Nephron (organoid): ENCODE data around the gene METRNL.
A peak's percentile ranks its signal among the peaks of the same experiment; 100 is the strongest.

Experiments
- H3K27ac Mint-ChIP-seq, 3 experiments: 2 replicates each; pipeline ENCODE4 v1.8.0; 2020; ENCODE audit warnings: mixed read lengths in 3 of 3, mild to moderate bottlenecking in 2 of 3, moderate library complexity in 1 of 3
- H3K27me3 Mint-ChIP-seq: 2 replicates; pipeline ENCODE4 v1.8.0; 2021; ENCODE audit warnings: low read depth, mild to moderate bottlenecking, moderate library complexity, mixed read lengths
- H3K36me3 Mint-ChIP-seq: 2 replicates; pipeline ENCODE4 v1.8.0; 2020; ENCODE audit warnings: low read depth, mixed read lengths
- H3K4me1 Mint-ChIP-seq: 2 replicates; pipeline ENCODE4 v1.8.0; 2020; ENCODE audit warnings: mixed read lengths
- H3K4me3 Mint-ChIP-seq, 3 experiments: 2 replicates each; pipeline ENCODE4 v1.8.0; 2020; ENCODE audit warnings: mild to moderate bottlenecking in 3 of 3, mixed read lengths in 3 of 3, moderate library complexity in 2 of 3
- H3K9me3 Mint-ChIP-seq: 2 replicates; pipeline ENCODE4 v1.8.0; 2020; ENCODE audit warnings: mixed read lengths
- TF ChIP-seq, protein P1 (sequence below), 3 experiments: fragments of 200-600 bp; sonication (generic); IDR thresholded peaks; one replicate each; pipeline ENCODE4 v1.5.0; 2021; ENCODE audit warnings: antibody characterized with exemption in 3 of 3; ENCODE audit not compliant: unreplicated experiment in 3 of 3

Gene METRNL

GRCh38 chr17:83106056-83106588 lies 26.7 kb downstream of the METRNL start:
- H3K36me3 Mint-ChIP-seq: no peaks in the 10 kb centered on the region
- H3K9me3 Mint-ChIP-seq: peaks cover 4% of the 10 kb centered on the region
- H3K27ac Mint-ChIP-seq: peak overlapping the region; percentile 46 to 70 (median 50)
- H3K4me3 Mint-ChIP-seq: no peak overlapping the region
- TF ChIP-seq, protein P1, sequence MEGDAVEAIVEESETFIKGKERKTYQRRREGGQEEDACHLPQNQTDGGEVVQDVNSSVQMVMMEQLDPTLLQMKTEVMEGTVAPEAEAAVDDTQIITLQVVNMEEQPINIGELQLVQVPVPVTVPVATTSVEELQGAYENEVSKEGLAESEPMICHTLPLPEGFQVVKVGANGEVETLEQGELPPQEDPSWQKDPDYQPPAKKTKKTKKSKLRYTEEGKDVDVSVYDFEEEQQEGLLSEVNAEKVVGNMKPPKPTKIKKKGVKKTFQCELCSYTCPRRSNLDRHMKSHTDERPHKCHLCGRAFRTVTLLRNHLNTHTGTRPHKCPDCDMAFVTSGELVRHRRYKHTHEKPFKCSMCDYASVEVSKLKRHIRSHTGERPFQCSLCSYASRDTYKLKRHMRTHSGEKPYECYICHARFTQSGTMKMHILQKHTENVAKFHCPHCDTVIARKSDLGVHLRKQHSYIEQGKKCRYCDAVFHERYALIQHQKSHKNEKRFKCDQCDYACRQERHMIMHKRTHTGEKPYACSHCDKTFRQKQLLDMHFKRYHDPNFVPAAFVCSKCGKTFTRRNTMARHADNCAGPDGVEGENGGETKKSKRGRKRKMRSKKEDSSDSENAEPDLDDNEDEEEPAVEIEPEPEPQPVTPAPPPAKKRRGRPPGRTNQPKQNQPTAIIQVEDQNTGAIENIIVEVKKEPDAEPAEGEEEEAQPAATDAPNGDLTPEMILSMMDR (IDR thresholded peaks at IDR 0.05; ENCODE audit: unreplicated experiment in 3 of 3): no peak
- H3K4me1 Mint-ChIP-seq: peaks cover 45% of the 10 kb centered on the region
- peaks cover 20% of the 10 kb centered on the region for H3K27me3 Mint-ChIP-seq

DNA sequence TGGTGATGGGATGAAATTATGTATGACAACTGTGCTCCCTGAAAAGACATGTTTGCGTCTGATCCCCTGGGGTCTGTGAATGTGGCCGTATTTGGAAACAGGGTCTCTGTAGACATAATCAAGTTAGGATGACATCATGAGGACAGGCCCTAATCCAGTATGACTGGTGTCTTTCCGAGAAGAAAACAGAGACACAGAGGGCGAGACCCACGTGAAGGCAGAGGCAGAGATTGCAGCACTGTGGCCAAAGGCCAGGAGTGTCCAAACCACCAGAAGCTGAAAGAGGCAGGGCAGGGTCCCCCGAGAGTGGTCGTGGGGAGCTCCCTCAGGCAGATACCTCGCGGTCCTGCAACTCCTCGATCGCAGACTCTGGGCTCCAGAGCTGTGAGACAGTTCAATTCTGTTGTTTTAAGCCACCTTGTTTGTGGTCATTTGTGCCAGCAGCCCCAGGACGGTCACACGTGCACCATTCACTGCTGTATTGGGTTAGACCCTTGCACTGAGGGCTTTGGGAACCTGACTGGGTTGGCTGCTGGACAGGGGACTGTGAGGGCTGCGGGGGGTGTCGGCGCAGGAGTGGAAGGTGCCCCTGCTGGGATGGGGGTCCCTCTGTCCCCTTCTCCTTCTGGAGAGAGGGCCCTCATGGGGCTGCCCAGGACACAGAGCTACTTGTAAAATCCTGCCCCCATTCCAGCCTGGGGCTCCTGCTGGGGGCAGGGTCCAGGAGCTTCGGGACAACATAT lies 27.7 kb downstream of the METRNL start:
- peaks cover 4% of the 10 kb centered on the region for H3K9me3 Mint-ChIP-seq
- peak overlapping the region in 2 of 3 experiments; percentile 16 to 46 for H3K27ac Mint-ChIP-seq
- peaks cover 41% of the 10 kb centered on the region for H3K4me1 Mint-ChIP-seq
- no peaks in the 10 kb centered on the region for H3K36me3 Mint-ChIP-seq
- peak overlapping the region in 1 of 3 experiments; percentile 11 for H3K4me3 Mint-ChIP-seq
- TF ChIP-seq, protein P1 (IDR thresholded peaks at IDR 0.05; ENCODE audit: unreplicated experiment in 3 of 3): no peak
- peaks cover 22% of the 10 kb centered on the region for H3K27me3 Mint-ChIP-seq

DNA sequence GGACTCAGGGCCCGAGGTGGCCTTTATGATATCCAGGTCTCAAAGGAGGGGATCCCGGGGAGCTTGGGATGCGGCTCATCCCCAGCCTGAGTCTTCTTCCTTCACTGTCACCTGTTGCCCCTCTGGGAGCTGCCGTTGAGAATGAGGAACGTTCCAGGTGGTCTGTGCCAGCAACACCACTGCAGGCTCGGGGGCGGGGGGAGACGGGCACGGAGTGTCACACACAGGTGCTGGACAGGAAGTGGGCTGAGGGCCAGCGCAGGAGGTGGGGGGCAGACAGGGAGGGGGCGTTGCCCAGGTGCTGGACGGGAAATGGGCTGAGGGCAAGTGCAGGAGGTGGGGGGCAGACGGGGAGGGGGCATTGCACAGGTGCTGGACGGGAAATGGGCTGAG lies 28.2 kb downstream of the METRNL start:
- H3K36me3 Mint-ChIP-seq: no peaks in the 10 kb centered on the region
- peaks cover 24% of the 10 kb centered on the region for H3K27me3 Mint-ChIP-seq
- H3K4me1 Mint-ChIP-seq: peaks cover 40% of the 10 kb centered on the region
- no peak overlapping the region for H3K27ac Mint-ChIP-seq
- TF ChIP-seq, protein P1 (IDR thresholded peaks at IDR 0.05; ENCODE audit: unreplicated experiment in 3 of 3): no peak
- peaks cover 4% of the 10 kb centered on the region for H3K9me3 Mint-ChIP-seq
- no peak overlapping the region for H3K4me3 Mint-ChIP-seq

DNA sequence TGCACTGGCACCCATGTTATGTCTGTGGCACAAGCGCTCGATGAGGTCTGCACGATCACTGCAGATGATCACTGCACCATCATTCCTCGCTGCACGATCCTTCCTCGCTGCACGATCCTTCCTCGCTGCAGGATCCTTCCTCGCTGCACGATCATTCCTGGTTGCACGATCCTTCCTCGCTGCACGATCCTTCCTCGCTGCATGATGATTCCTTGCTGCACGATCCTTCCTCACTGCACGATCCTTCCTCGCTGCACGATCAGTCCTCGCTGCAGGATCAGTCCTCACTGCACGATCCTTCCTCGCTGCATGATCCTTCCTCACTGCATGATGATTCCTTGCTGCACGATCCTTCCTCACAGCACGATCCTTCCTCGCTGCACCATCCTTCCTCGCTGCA lies 29.3 kb downstream of the METRNL start:
- TF ChIP-seq, protein P1 (IDR thresholded peaks at IDR 0.05; ENCODE audit: unreplicated experiment in 3 of 3): no peak
- Mint-ChIP-seq H3K36me3 (no peaks in the 10 kb centered on the region), H3K27ac (peak overlapping the region in 2 of 3 experiments; percentile 23 to 48), H3K4me3 (no peak overlapping the region), H3K4me1 (peaks cover 40% of the 10 kb centered on the region), H3K27me3 (peaks cover 28% of the 10 kb centered on the region), H3K9me3 (peaks cover 4% of the 10 kb centered on the region)

DNA sequence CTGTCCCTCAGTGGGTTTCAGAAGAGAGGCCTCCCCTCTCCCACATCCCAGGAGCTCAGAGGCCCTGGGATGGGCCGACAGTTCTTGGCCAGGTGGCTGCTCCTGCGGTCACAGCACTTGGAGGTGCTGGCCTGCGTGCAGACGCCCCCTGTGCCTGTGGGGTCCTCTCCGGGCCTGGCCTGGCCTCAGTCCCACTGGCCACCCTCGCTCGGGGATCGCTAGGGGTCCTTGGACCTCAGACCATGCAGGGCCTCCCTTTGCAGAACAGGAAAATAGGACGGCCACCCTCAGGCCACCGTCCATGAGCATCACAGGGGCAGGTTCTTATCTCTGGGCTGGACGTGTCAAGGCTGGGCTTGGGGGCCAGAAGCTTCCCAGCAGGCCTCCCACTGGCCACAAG lies 30.0 kb downstream of the METRNL start:
- TF ChIP-seq, protein P1 (IDR thresholded peaks at IDR 0.05; ENCODE audit: unreplicated experiment in 3 of 3): no peak
- no peak overlapping the region for H3K4me3 Mint-ChIP-seq

More for the DNA sequence above, 30.0 kb downstream of the METRNL start:
- Mint-ChIP-seq H3K27ac (peak overlapping the region in 1 of 3 experiments; percentile 70), H3K4me1 (peaks cover 40% of the 10 kb centered on the region), H3K27me3 (peaks cover 26% of the 10 kb centered on the region), H3K36me3 (no peaks in the 10 kb centered on the region), H3K9me3 (peaks cover 4% of the 10 kb centered on the region)
